Hepatocyte (in vitro differentiated cells): ENCODE results near the gene LDLRAD2. TPM values are rescaled to one million over a fixed set of nuclear protein-coding genes. Genes with fewer than 3 reads are reported as not detected.

Experiments used
- DNase-seq: peaks from one replicate; pipeline ENCODE4 v3.0.0-alpha.2; 2016; ENCODE audit warnings: low spot score
- H2AFZ ChIP-seq: fragments of 200-600 bp; sonication (generic); 2 replicates; pipeline ENCODE4 v1.6.0; 2016; ENCODE audit warnings: antibody characterized with exemption, mild to moderate bottlenecking
- H3K27ac ChIP-seq: fragments of 200-600 bp; sonication (generic); 2 replicates; pipeline ENCODE4 v1.5.1; 2016; ENCODE audit warnings: mild to moderate bottlenecking
- H3K27me3 ChIP-seq: fragments of 200-600 bp; sonication (generic); 2 replicates; pipeline ENCODE4 v1.6.1; 2016
- H3K36me3 ChIP-seq: fragments of 200-600 bp; sonication (generic); replicated peaks from 2 replicates; pipeline ENCODE4 v1.5.1; 2016; ENCODE audit warnings: low read depth; ENCODE audit not compliant: insufficient read depth
- H3K4me1 ChIP-seq: fragments of 200-600 bp; sonication (generic); 2 replicates; pipeline ENCODE4 v1.5.1; 2016; ENCODE audit warnings: mild to moderate bottlenecking, moderate library complexity; ENCODE audit not compliant: insufficient read depth
- H3K4me2 ChIP-seq: fragments of 200-600 bp; sonication (generic); 2 replicates; pipeline ENCODE4 v1.6.0; 2016
- H3K4me3 ChIP-seq: fragments of 200-600 bp; sonication (generic); 2 replicates; pipeline ENCODE4 v1.5.1; 2016; ENCODE audit warnings: mild to moderate bottlenecking
- H3K79me2 ChIP-seq: fragments of 200-600 bp; sonication (generic); 2 replicates; pipeline ENCODE4 v1.6.0; 2017; ENCODE audit warnings: mild to moderate bottlenecking
- H3K9me2 ChIP-seq: fragments of 200-600 bp; sonication (generic); replicated peaks from 2 replicates; pipeline ENCODE4 v1.6.0; 2017; ENCODE audit warnings: mild to moderate bottlenecking; ENCODE audit not compliant: insufficient read depth
- H3K9me3 ChIP-seq: fragments of 200-600 bp; sonication (generic); 2 replicates; pipeline ENCODE4 v1.5.1; 2016; ENCODE audit warnings: low read depth, mild to moderate bottlenecking
- H4K20me1 ChIP-seq: fragments of 200-600 bp; sonication (generic); 2 replicates; pipeline ENCODE4 v1.6.0; 2016; ENCODE audit warnings: mild to moderate bottlenecking; ENCODE audit not compliant: insufficient read depth, poor library complexity, severe bottlenecking
- CTCF ChIP-seq: fragments of 200-600 bp; sonication (generic); IDR thresholded peaks from 2 replicates; pipeline ENCODE4 v1.5.1; 2016; ENCODE audit warnings: antibody characterized with exemption, mild to moderate bottlenecking; ENCODE audit not compliant: poor library complexity
- EZH2 ChIP-seq: fragments of 200-600 bp; sonication (generic); IDR thresholded peaks from 2 replicates; pipeline ENCODE4 v1.6.1; 2016; ENCODE audit warnings: antibody characterized with exemption, mild to moderate bottlenecking, borderline replicate concordance
- EZH2phosphoT487 ChIP-seq: fragments of 200-600 bp; sonication (generic); IDR thresholded peaks from one replicate; pipeline ENCODE4 v1.6.1; 2018; ENCODE audit warnings: antibody characterized with exemption, mild to moderate bottlenecking, low read depth, moderate library complexity; ENCODE audit not compliant: unreplicated experiment, severe bottlenecking
- WGBS: methylation state at CpG from one replicate; pipeline ENCODE4 v1.1.6; 2016; ENCODE audit warnings: low lambda C conversion rate; ENCODE audit errors: missing lambda C conversion rate; 5-methylcytosine and 5-hydroxymethylcytosine counted together
- polyA plus RNA-seq: library from polyadenylated mRNA; unstranded; fragments of >200 nt; fragmentation: Nextera tagmentation; extraction: Ambion mirVana; gene quantifications from 2 replicates; pipeline ENCODE4 v1.2.1, GENCODE V29; 2016
- total RNA-seq: library from RNA; depleted of rRNA; stranded (reverse); fragments of >200 nt; gene quantifications from 2 replicates; pipeline ENCODE4 v1.2.3, GENCODE V29; 2014

LDLRAD2 gene
- total and polyA plus RNA-seq, 2 experiments from 2014 or later = 0.10 to 8.2 TPM

GRCh38 chr1:21831454-21831970 lies 19.4 kb downstream of the LDLRAD2 start:
- 94% methylated on average over 14 of the region's 14 CpGs for WGBS
- Histone ChIP-seq H3K36me3 (peaks cover 2% of the 10 kb centered on the region), H3K27me3 (no peaks in the 10 kb centered on the region), H3K27ac (no peak overlapping the region), H4K20me1 (no peaks in the 10 kb centered on the region), H3K4me1 (no peaks in the 10 kb centered on the region), H3K4me2 (no peak overlapping the region), H3K79me2 (no peaks in the 10 kb centered on the region), H3K9me3 (no peaks in the 10 kb centered on the region), H2AFZ (no peak overlapping the region), H3K4me3 (no peak overlapping the region), H3K9me2 (no peaks in the 10 kb centered on the region)
- no peak for TF ChIP-seq EZH2
- TF ChIP-seq EZH2phosphoT487 = no peak
- no peak for TF ChIP-seq CTCF
- no peak for DNase-seq

DNA sequence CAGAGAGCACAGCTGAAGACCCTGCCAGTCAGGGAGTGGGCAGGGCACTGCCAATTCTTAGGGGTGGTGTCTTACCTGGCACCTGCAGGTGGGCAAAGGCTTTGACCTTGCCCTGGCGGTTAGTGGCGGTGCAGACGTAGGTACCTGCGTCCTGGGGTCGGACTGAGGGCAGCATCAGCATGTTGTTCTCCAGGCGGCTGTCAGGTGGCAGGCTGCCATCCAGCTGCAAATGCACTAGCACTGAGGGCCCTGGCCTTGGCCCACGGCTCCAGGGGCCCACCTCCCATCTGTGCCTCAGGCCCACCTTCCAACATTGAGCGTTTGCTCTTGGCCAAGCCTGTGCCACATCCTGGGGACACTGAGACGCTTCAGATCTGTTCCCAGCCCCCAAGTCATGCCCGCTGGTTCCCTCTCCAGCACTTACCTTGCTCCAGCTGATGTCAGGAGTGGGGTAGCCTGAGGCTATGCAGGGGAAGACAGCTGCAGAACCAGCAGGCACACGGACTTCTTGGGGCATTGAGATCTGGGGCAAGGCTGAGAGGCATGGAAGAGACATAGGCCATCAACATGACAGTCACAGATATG lies 21.4 kb downstream of the LDLRAD2 start:
- H3K4me1 ChIP-seq = no peaks in the 10 kb centered on the region
- H3K36me3 ChIP-seq = peaks cover 2% of the 10 kb centered on the region
- no peaks in the 10 kb centered on the region for H3K79me2 ChIP-seq
- H3K9me2 ChIP-seq = no peaks in the 10 kb centered on the region
- H3K4me3 ChIP-seq = no peak overlapping the region
- H3K27me3 ChIP-seq = no peaks in the 10 kb centered on the region
- no peak for TF ChIP-seq EZH2
- no peak for DNase-seq
- no peak overlapping the region for H2AFZ ChIP-seq
- no peak overlapping the region for H3K27ac ChIP-seq
- H3K4me2 ChIP-seq = no peak overlapping the region
- H3K9me3 ChIP-seq = no peaks in the 10 kb centered on the region
- H4K20me1 ChIP-seq = no peaks in the 10 kb centered on the region
- 91% methylated on average over 11 of the region's 11 CpGs for WGBS

DNA sequence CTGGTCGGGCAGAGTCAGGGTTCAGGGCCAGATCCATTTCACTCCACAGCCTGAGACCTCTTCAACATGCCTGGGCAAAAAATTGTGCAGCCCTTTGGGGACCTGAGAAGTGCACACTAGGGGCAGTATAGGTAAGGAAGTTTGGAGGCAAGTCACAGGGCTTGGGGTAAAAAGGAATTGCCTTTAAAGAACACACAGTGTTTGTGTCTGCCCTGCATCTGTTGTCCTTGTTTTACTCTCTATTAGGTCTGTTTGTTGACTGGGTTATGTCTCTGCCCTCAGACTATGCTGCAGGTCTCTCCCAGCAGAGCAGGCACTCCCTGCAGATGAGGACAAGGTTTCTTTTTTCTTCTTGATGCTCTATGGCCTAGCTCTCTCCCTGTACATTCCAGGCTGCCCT lies 22.0 kb downstream of the LDLRAD2 start:
- WGBS = 90% methylated on average over 1 of the region's 1 CpG
- Histone ChIP-seq H3K27ac (no peak overlapping the region), H3K36me3 (peaks cover 2% of the 10 kb centered on the region), H3K27me3 (no peaks in the 10 kb centered on the region), H4K20me1 (no peaks in the 10 kb centered on the region), H3K9me2 (no peaks in the 10 kb centered on the region), H3K4me2 (no peak overlapping the region), H3K4me1 (no peaks in the 10 kb centered on the region), H3K79me2 (no peaks in the 10 kb centered on the region), H3K4me3 (no peak overlapping the region), H2AFZ (no peak overlapping the region), H3K9me3 (no peaks in the 10 kb centered on the region)
- no peak for DNase-seq
- no peak for TF ChIP-seq CTCF
- no peak for TF ChIP-seq EZH2phosphoT487
- no peak for TF ChIP-seq EZH2

GRCh38 chr1:21834666-21835065 lies 22.6 kb downstream of the LDLRAD2 start:
- Histone ChIP-seq H3K79me2 (no peaks in the 10 kb centered on the region), H3K4me3 (no peak overlapping the region), H3K9me3 (no peaks in the 10 kb centered on the region), H3K9me2 (no peaks in the 10 kb centered on the region), H2AFZ (no peak overlapping the region), H4K20me1 (no peaks in the 10 kb centered on the region), H3K27me3 (no peaks in the 10 kb centered on the region), H3K4me1 (no peaks in the 10 kb centered on the region), H3K36me3 (peaks cover 2% of the 10 kb centered on the region), H3K27ac (no peak overlapping the region), H3K4me2 (no peak overlapping the region)
- no peak for TF ChIP-seq EZH2phosphoT487
- TF ChIP-seq CTCF = no peak
- TF ChIP-seq EZH2 = no peak
- 99% methylated on average over 16 of the region's 16 CpGs for WGBS
- DNase-seq = no peak
